Spleen (tissue), 11 donors: ENCODE data around the gene PAQR4. TPM values are rescaled to one million over a fixed set of nuclear protein-coding genes. Genes with fewer than 3 reads are reported as not detected.

Experiments used
- DNase-seq: peaks from one replicate; pipeline ENCODE4 v3.0.0-alpha.2; 2020
- H3K27ac ChIP-seq, 8 donors: fragments of 200-600 bp; sonication (generic) in 7 of 8; 1 replicate in 4 of 8; 2 replicates in 4 of 8; pipeline versions ENCODE4 v1.5.0 to v1.8.0; 2016 to 2021; ENCODE audit warnings: inconsistent platforms in 4 of 8, mild to moderate bottlenecking in 4 of 8, moderate library complexity in 1 of 8
- H3K27me3 ChIP-seq, 7 donors: fragments of 200-600 bp; sonication (generic) in 6 of 7; replicated peaks in 1 of 7; 1 replicate in 4 of 7; 2 replicates in 3 of 7; pipeline versions ENCODE4 v1.5.0 to v1.8.0; 2016 to 2021; ENCODE audit warnings: inconsistent platforms in 3 of 7, mild to moderate bottlenecking in 1 of 7
- H3K36me3 ChIP-seq, 6 donors: fragments of 200-600 bp; sonication (generic) in 5 of 6; 1 replicate in 4 of 6; 2 replicates in 2 of 6; pipeline versions ENCODE4 v1.5.0 to v1.8.0; 2016 to 2021; ENCODE audit warnings: inconsistent platforms in 2 of 6
- H3K4me1 ChIP-seq, 6 donors: fragments of 200-600 bp; sonication (generic) in 5 of 6; 1 replicate in 3 of 6; 2 replicates in 3 of 6; pipeline versions ENCODE4 v1.5.0 to v1.8.0; 2016 to 2021; ENCODE audit warnings: inconsistent platforms in 3 of 6
- H3K4me3 ChIP-seq, 8 donors: fragments of 200-600 bp; sonication (generic) in 7 of 8; 1 replicate in 4 of 8; 2 replicates in 4 of 8; pipeline versions ENCODE4 v1.5.0 to v1.8.0; 2016 to 2021; ENCODE audit warnings: inconsistent platforms in 4 of 8, mild to moderate bottlenecking in 4 of 8, moderate library complexity in 2 of 8
- H3K9me3 ChIP-seq, 8 donors: fragments of 200-600 bp; sonication (generic) in 7 of 8; 1 replicate in 4 of 8; 2 replicates in 4 of 8; pipeline versions ENCODE4 v1.5.0 to v1.8.0; 2016 to 2021; ENCODE audit warnings: inconsistent platforms in 4 of 8
- POLR2A ChIP-seq, 3 donors: fragments of 450-650 bp; IDR thresholded peaks; one replicate each; pipeline ENCODE4 v1.5.1; 2017; ENCODE audit warnings: antibody characterized with exemption in 3 of 3, mild to moderate bottlenecking in 1 of 3
- POLR2AphosphoS5 ChIP-seq, 3 donors: sonication (generic); formaldehyde crosslinking; IDR thresholded peaks; one replicate each; pipeline ENCODE4 v1.5.1; 2017; ENCODE audit warnings: antibody characterized with exemption in 3 of 3
- WGBS, 5 donors: extraction: QIAGEN DNeasy Blood & Tissue Kit in 3 of 5; methylation state at CpG; one replicate each; pipeline versions ENCODE4 v1.1.5 to v1.1.7; 2013 to 2018; 5-methylcytosine and 5-hydroxymethylcytosine counted together
- intact Hi-C: fragments of 100-400 bp; cut with DNase I; formaldehyde crosslinking; loops from one replicate; pipeline ENCODE4 v1.15.0; 2023; ENCODE audit warnings: low total_unique reads
- polyA plus RNA-seq, 3 donors: library from polyadenylated mRNA; stranded (reverse); fragments of 200-250 nt; gene quantifications; one replicate each; pipeline ENCODE4 v1.2.1, GENCODE V29; 2013
- total RNA-seq, 7 donors: library from RNA; depleted of rRNA in 3 of 7; stranded (reverse); fragments of >200 nt in 3 of 7; fragmentation: NEBNext Ultra II Directional in 4 of 7; extraction: Animal tissue kit (Norgen Biotek cat#: 25700) in 4 of 7; gene quantifications; one replicate each; pipeline versions ENCODE4 v1.1.0 to v1.2.1, GENCODE V29; 2016 to 2021
- TF ChIP-seq, protein P1 (sequence below), 11 experiments: fragments of 200-600 bp in 7 of 11; fragments of 450-650 bp in 4 of 11; sonication (generic) in 4 of 11; IDR thresholded peaks in 8 of 11; conservative IDR thresholded peaks in 3 of 11; 1 replicate in 7 of 11; 2 replicates in 4 of 11; pipeline versions ENCODE4 v1.4.0 to v1.8.0; 2016 to 2021; ENCODE audit warnings: antibody characterized with exemption in 11 of 11, inconsistent platforms in 4 of 11, mild to moderate bottlenecking in 1 of 11
- donor health status: healthy with polysubstance abuse.
- donor health status: DM: no; HTN: no; CAD: no; lungs with moderate emphysema.
- donor health status: DM: no; HTN: no; CAD: no.
- donor health status: Bipolar disorder and iron deficiency.
- donor health status: healthy.
- donor health status: DM: no; HTN: no; CAD: no.
- donor health status: DM: yes; HTN: yes; CAD: no.

Gene PAQR4
- total and polyA plus RNA-seq, 10 donors, result 2.1 to 9.0 (median 6.3) TPM

DNA sequence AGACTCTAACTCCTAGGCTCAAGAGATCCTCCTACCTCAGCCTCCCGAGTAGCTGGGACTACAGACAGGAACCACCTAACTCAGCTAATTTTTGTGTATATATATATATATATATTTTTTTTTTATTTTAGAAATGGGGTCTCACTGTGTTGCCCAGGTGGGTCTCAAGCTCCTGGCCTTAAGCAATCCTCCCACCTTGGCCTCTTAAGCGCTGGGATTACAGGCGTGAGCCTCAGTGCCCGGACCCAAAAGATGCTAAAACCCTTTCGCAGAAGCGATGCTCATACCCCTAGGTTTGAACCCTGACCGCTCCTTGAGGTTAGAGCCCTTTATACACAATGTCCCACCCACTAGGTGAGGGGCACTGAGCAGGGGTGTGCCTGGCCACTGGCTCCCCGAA is 41.4 kb downstream of the PAQR4 start:
- Histone ChIP-seq H3K27me3 (peaks cover 0 to 90% (median 28%) of the 10 kb centered on the region in 7 donors), H3K9me3 (no peaks in the 10 kb centered on the region), H3K36me3 (no peaks in the 10 kb centered on the region), H3K4me1 (peaks cover 11 to 58% (median 32%) of the 10 kb centered on the region in 6 donors), H3K4me3 (no peak overlapping the region), H3K27ac (no peak overlapping the region)
- WGBS, 5 donors, result 89 to 96% (median 93%) methylated on average over 8 of the region's 8 CpGs
- no peak for TF ChIP-seq POLR2AphosphoS5 (IDR thresholded peaks at IDR 0.05)
- TF ChIP-seq, protein P1, sequence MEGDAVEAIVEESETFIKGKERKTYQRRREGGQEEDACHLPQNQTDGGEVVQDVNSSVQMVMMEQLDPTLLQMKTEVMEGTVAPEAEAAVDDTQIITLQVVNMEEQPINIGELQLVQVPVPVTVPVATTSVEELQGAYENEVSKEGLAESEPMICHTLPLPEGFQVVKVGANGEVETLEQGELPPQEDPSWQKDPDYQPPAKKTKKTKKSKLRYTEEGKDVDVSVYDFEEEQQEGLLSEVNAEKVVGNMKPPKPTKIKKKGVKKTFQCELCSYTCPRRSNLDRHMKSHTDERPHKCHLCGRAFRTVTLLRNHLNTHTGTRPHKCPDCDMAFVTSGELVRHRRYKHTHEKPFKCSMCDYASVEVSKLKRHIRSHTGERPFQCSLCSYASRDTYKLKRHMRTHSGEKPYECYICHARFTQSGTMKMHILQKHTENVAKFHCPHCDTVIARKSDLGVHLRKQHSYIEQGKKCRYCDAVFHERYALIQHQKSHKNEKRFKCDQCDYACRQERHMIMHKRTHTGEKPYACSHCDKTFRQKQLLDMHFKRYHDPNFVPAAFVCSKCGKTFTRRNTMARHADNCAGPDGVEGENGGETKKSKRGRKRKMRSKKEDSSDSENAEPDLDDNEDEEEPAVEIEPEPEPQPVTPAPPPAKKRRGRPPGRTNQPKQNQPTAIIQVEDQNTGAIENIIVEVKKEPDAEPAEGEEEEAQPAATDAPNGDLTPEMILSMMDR (IDR thresholded peaks at IDR 0.05 in 8 of 11, conservative IDR thresholded peaks at IDR 0.05 in 3 of 11), result no peak
- TF ChIP-seq POLR2A (IDR thresholded peaks at IDR 0.05), result no peak
- no peak for DNase-seq
- intact Hi-C loops, result no loop called here

DNA sequence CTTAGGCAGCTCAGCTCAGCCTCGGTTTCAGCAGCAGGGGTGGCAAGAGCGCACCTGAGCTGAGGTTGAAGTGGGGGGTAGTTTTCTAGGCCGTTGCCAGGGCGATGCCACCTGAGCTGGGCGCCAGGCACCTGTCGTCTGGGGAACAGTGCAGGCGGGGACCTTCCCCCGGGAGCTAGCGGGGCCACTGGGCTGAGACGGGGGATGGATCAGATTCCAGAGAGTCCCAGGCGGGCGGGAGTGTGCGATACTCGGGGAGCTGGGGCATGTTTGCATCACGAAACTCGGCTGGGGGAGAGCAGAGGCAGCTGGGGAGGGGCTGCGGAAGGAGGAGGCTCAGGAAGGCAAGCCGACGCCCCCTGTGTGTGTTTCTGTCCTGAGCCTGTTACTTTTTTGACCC is 43.1 kb downstream of the PAQR4 start:
- Histone ChIP-seq H3K36me3 (no peaks in the 10 kb centered on the region), H3K4me3 (no peak overlapping the region), H3K9me3 (no peaks in the 10 kb centered on the region), H3K27ac (no peak overlapping the region), H3K4me1 (peaks cover 11 to 41% (median 20%) of the 10 kb centered on the region in 6 donors), H3K27me3 (peaks cover 0 to 91% (median 29%) of the 10 kb centered on the region in 7 donors)
- no peak for DNase-seq
- WGBS, 5 donors, result 36 to 56% (median 42%) methylated on average over 13 to 19 of the region's 19 CpGs
- TF ChIP-seq POLR2A (IDR thresholded peaks at IDR 0.05) (no peak), POLR2AphosphoS5 (IDR thresholded peaks at IDR 0.05) (no peak)
- TF ChIP-seq, protein P1 (IDR thresholded peaks at IDR 0.05 in 8 of 11, conservative IDR thresholded peaks at IDR 0.05 in 3 of 11), result no peak
- intact Hi-C loops, result no loop called here

DNA sequence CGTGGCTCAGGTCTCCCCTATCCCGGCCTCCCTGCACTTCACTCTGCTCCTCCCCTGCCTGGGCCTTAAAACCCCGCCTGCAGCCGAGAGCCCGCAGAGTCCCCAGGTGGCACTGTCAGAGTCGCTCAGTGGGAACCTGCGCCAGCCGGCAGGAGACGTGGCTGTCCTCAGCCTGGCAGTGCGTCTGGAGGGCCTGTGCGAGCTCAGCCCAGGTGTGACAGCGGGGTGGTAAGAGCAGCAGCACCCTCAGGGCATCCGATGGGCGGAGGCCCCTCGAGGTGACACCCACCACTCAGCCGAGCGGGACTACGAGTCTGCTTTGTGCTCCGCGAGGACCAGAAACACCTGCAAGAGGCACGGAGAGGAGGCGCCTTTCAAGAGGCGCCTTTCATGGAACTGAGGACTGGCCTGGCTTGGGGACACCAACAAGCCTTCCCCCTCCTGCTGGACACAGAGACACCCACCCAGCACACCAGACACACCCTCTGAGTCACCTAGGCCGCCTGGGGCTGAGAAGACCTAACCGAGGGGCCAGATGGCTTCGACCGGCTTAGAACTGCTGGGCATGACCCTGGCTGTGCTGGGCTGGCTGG is 43.8 kb downstream of the PAQR4 start, which contains the start of gene CLDN9:
Gene CLDN9, plus strand, starts transcription at position 96 of the 593 bp plus-strand sequence. Its CDS starts 440 bp downstream, at position 536.
- H3K4me1 ChIP-seq, result peaks cover 8 to 41% (median 17%) of the 10 kb centered on the region in 6 donors
- intact Hi-C loops, result no loop called here
- no peak for DNase-seq
- H3K27ac ChIP-seq, result no peak within 1 kb of the TSS
- TF ChIP-seq POLR2AphosphoS5 (IDR thresholded peaks at IDR 0.05), result no peak
- TF ChIP-seq, protein P1 (IDR thresholded peaks at IDR 0.05 in 8 of 11, conservative IDR thresholded peaks at IDR 0.05 in 3 of 11), result no peak
- no peak for TF ChIP-seq POLR2A (IDR thresholded peaks at IDR 0.05)
- H3K36me3 ChIP-seq, result no peaks in the 10 kb centered on the region
- WGBS, 5 donors, result 51 to 67% (median 56%) methylated on average over 21 to 27 of the region's 27 CpGs
- peaks cover 0 to 92% (median 36%) of the 10 kb centered on the region in 7 donors for H3K27me3 ChIP-seq
- H3K4me3 ChIP-seq, result no peak within 1 kb of the TSS
- H3K9me3 ChIP-seq, result no peaks in the 10 kb centered on the region

DNA sequence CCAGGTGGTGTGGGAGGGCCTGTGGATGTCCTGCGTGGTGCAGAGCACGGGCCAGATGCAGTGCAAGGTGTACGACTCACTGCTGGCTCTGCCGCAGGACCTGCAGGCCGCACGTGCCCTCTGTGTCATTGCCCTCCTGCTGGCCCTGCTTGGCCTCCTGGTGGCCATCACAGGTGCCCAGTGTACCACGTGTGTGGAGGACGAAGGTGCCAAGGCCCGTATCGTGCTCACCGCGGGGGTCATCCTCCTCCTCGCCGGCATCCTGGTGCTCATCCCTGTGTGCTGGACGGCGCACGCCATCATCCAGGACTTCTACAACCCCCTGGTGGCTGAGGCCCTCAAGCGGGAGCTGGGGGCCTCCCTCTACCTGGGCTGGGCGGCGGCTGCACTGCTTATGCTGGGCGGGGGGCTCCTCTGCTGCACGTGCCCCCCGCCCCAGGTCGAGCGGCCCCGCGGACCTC is 44.4 kb downstream of the PAQR4 start:
- intact Hi-C loops, result no loop called here
- H3K9me3 ChIP-seq, result no peaks in the 10 kb centered on the region
- peaks cover 0 to 92% (median 38%) of the 10 kb centered on the region in 7 donors for H3K27me3 ChIP-seq
- TF ChIP-seq POLR2AphosphoS5 (IDR thresholded peaks at IDR 0.05) (no peak), POLR2A (IDR thresholded peaks at IDR 0.05) (no peak)
- TF ChIP-seq, protein P1 (IDR thresholded peaks at IDR 0.05 in 8 of 11, conservative IDR thresholded peaks at IDR 0.05 in 3 of 11), result no peak
- no peak for DNase-seq
- no peak overlapping the region for H3K4me3 ChIP-seq
- no peaks in the 10 kb centered on the region for H3K36me3 ChIP-seq
- WGBS, 5 donors, result 70 to 81% (median 73%) methylated on average over 15 to 27 of the region's 27 CpGs; no CpG with 5 or more reads in 1 of the 5 donors
- H3K4me1 ChIP-seq, result peaks cover 3 to 41% (median 17%) of the 10 kb centered on the region in 6 donors
- H3K27ac ChIP-seq, result no peak overlapping the region
